GM12874 (cell line): ENCODE data around the gene ATP8A2.

Source experiments
- CTCF ChIP-seq: IDR thresholded peaks from 2 replicates; pipeline ENCODE4 v1.5.1; 2011; ENCODE audit warnings: low read depth, mild to moderate bottlenecking, control low read depth, low read length, moderate library complexity; ENCODE audit not compliant: insufficient read depth

The ATP8A2 gene

GRCh38 chr13:25775986-25776385 is 404.2 kb downstream of the ATP8A2 start:
- TF ChIP-seq CTCF, result no peak

GRCh38 chr13:25776722-25777121 is 404.9 kb downstream of the ATP8A2 start:
- no peak for TF ChIP-seq CTCF

- TF ChIP-seq CTCF, result no peak
These were observed 405.7 kb downstream of the ATP8A2 start for GRCh38 chr13:25777509-25777908.

GRCh38 chr13:25778365-25778764 is 406.6 kb downstream of the ATP8A2 start:
- TF ChIP-seq CTCF, result no peak

DNA sequence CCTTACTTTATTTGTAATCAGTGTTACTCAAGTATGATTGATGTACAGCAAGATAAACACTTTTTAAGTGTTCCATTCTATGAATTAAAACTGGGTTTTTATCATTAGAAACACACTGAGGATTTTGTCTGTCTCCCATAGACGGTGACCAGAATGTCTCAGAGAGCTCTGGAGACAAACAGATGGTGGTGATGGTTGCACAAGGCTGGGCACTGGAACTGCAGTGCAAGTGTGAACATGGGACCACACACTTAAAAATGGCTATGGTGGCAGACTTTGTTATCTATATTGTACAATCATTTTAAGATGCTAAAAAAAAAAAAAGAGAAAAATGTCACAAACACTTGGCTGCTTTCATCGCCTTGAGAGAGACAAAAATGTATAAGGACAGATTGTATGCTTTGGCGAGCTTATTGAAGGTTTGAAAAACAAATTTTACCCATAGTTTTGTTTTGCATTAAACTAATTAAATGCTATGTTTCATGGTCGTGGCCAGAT is 407.1 kb downstream of the ATP8A2 start:
- no peak for TF ChIP-seq CTCF

- no peak for TF ChIP-seq CTCF
These were observed 411.3 kb downstream of the ATP8A2 start for GRCh38 chr13:25783076-25783475.

GRCh38 chr13:25783601-25784024 is 411.8 kb downstream of the ATP8A2 start:
- TF ChIP-seq CTCF, result no peak
